GM23248 (cell line): ENCODE results near the gene DYSF. TPM values are rescaled to one million over a fixed set of nuclear protein-coding genes. Genes with fewer than 3 reads are reported as not detected.

Source experiments
- DNase-seq: peaks from one replicate; pipeline ENCODE4 v3.0.0-alpha.2; 2015
- H2AFZ ChIP-seq: fragments of 200-600 bp; sonication (generic); 2 replicates; pipeline ENCODE4 v1.6.1; 2016; ENCODE audit warnings: antibody characterized with exemption
- H3F3A ChIP-seq: fragments of 200-600 bp; sonication (generic); 2 replicates; pipeline ENCODE4 v1.6.1; 2016; ENCODE audit warnings: mild to moderate bottlenecking, antibody characterized with exemption, mixed run types; ENCODE audit not compliant: insufficient read depth
- H3K27ac ChIP-seq: fragments of 200-600 bp; sonication (generic); 2 replicates; pipeline ENCODE4 v1.5.1; 2016; ENCODE audit warnings: mild to moderate bottlenecking
- H3K27me3 ChIP-seq: fragments of 200-600 bp; sonication (generic); replicated peaks from 2 replicates; pipeline ENCODE4 v1.6.1; 2016; ENCODE audit warnings: mild to moderate bottlenecking; ENCODE audit not compliant: insufficient read depth
- H3K36me3 ChIP-seq: fragments of 200-600 bp; sonication (generic); 2 replicates; pipeline ENCODE4 v1.6.1; 2016; ENCODE audit warnings: low read depth, mild to moderate bottlenecking
- H3K4me1 ChIP-seq: fragments of 200-600 bp; sonication (generic); 2 replicates; pipeline ENCODE4 v1.6.1; 2016; ENCODE audit warnings: mild to moderate bottlenecking; ENCODE audit not compliant: insufficient read depth
- H3K4me2 ChIP-seq: fragments of 200-600 bp; sonication (generic); one replicate; pipeline ENCODE4 v1.6.1; 2016; ENCODE audit warnings: mild to moderate bottlenecking; ENCODE audit not compliant: unreplicated experiment
- H3K4me3 ChIP-seq: fragments of 200-600 bp; sonication (generic); 2 replicates; pipeline ENCODE4 v1.5.1; 2016; ENCODE audit warnings: mild to moderate bottlenecking
- H3K79me2 ChIP-seq: fragments of 200-600 bp; sonication (generic); 2 replicates; pipeline ENCODE4 v1.6.1; 2016; ENCODE audit warnings: mild to moderate bottlenecking; ENCODE audit not compliant: insufficient read depth
- H3K9ac ChIP-seq: fragments of 200-600 bp; sonication (generic); 2 replicates; pipeline ENCODE4 v1.6.1; 2016; ENCODE audit warnings: mild to moderate bottlenecking
- H3K9me2 ChIP-seq: fragments of 200-600 bp; sonication (generic); 2 replicates; pipeline ENCODE4 v1.6.1; 2016; ENCODE audit warnings: mixed run types, mild to moderate bottlenecking, moderate library complexity; ENCODE audit not compliant: insufficient read depth
- H3K9me3 ChIP-seq: fragments of 200-600 bp; sonication (generic); one replicate; pipeline ENCODE4 v1.6.1; 2017; ENCODE audit warnings: low read depth
- H4K20me1 ChIP-seq: fragments of 200-600 bp; sonication (generic); 2 replicates; pipeline ENCODE4 v1.6.0; 2016; ENCODE audit not compliant: insufficient read depth
- EZH2 ChIP-seq: fragments of 200-600 bp; sonication (generic); IDR thresholded peaks from 2 replicates; pipeline ENCODE4 v1.6.1; 2018; ENCODE audit warnings: antibody characterized with exemption, mild to moderate bottlenecking; ENCODE audit not compliant: insufficient read depth, poor library complexity, severe bottlenecking
- EZH2phosphoT487 ChIP-seq: fragments of 200-600 bp; sonication (generic); IDR thresholded peaks from 2 replicates; pipeline ENCODE4 v1.6.1; 2018; ENCODE audit warnings: antibody characterized with exemption, moderate library complexity, mild to moderate bottlenecking, low read depth; ENCODE audit not compliant: insufficient read depth
- WGBS, 2 experiments: methylation state at CpG; one replicate each; pipeline ENCODE4 v1.1.6; 2015 to 2017; ENCODE audit warnings: low lambda C conversion rate in 2 of 2, low coverage in 1 of 2; ENCODE audit errors: missing lambda C conversion rate in 2 of 2; 5-methylcytosine and 5-hydroxymethylcytosine counted together
- in situ Hi-C: fragments of 300-500 bp; cut with MboI; formaldehyde crosslinking; loops from 2 replicates; pipeline ENCODE4 v1.15.0; 2020
- polyA plus RNA-seq: library from polyadenylated mRNA; unstranded; fragments of >200 nt; fragmentation: Nextera tagmentation; extraction: Ambion mirVana; gene quantifications from 2 replicates; pipeline ENCODE4 v1.2.1, GENCODE V29; 2016
- total RNA-seq: library from RNA; depleted of rRNA; stranded (reverse); fragments of >200 nt; shearing (Covaris generic); gene quantifications from 2 replicates; pipeline ENCODE4 v1.2.3, GENCODE V29; 2014

DYSF gene
- total and polyA plus RNA-seq, 2 experiments from 2014 or later, result 0.25 to 0.54 TPM

DNA sequence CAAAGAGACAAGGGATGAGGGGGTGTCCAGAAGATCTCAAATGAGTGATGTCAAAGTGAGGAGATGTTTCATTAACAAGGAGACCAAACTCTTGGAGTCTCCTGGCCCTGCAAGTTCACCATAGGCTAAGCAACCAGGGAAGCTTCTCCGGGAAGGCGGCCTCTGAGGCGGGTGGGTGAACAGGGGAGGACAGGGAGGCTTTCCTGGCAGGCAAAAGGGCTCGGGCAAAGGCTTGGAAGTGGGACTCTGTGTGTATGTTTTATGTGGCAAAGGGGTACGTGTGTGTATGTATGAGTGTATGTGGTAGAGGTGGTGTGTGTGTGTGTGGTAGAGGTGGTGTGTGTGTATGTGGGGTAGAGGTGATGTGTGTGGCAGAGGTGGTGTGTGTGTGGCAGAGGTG, 163.9 kb downstream of the DYSF start:
- 91 to 94% methylated on average over 5 of the region's 5 CpGs for WGBS, 2 experiments
- H4K20me1 ChIP-seq, result no peaks in the 10 kb centered on the region
- H3K4me2 ChIP-seq, result no peak overlapping the region
- no peak overlapping the region for H3K27ac ChIP-seq
- H3K9ac ChIP-seq, result no peak overlapping the region
- no peak overlapping the region for H3K4me3 ChIP-seq
- no peaks in the 10 kb centered on the region for H3K36me3 ChIP-seq
- H3K79me2 ChIP-seq, result no peaks in the 10 kb centered on the region
- in situ Hi-C loops, result loop anchor here (10.0 kb wide), 1 partner anchor 168 kb away; no protein-coding TSS in a partner anchor
- peaks cover 4% of the 10 kb centered on the region; the same call in 1 of the 2 replicates for H3K4me1 ChIP-seq
- H2AFZ ChIP-seq, result no peak overlapping the region
- no peaks in the 10 kb centered on the region for H3K9me3 ChIP-seq
- H3K9me2 ChIP-seq, result no peaks in the 10 kb centered on the region
- no peaks in the 10 kb centered on the region for H3F3A ChIP-seq
- DNase-seq, result no peak
- H3K27me3 ChIP-seq, result no peaks in the 10 kb centered on the region
- TF ChIP-seq EZH2, result no peak
- no peak for TF ChIP-seq EZH2phosphoT487

DNA sequence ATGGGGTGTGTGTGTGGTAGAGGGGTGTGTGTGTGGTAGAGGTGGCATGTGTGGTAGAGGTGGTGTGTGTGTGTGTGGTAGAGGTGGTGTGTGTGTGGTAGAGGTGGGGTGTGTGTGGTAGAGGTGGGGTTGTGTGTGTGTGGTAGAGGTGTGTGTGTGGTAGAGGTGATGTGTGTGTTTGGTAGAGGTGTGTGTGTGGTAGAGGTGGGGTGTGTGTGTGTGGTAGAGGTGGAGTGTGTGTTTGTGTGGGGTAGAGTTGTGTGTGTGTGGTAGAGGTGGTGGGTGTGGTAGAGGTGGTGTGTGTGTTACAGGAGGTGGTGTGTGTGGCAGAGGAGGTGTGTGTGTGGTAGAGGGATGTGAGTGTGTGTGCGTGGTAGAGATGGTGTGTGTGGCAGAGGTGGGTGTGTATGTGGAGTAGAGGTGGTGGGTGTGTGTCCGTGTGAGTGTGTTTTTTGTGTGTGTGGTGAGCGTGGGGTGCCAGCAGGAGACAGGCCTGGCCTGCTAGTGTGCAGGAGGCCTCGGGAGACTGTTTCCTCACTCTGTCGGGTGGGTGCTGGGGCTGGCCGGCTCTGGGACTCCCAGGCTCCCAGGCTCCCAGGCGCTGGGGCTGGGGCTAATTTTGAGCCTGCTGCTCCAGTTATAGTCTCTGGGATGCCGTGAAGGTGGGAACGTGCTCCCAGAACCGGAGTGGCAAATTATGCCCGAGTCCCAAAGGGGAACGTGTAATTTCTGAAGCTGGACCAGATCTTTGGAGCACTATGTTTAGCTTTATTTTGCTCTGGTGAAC, 165.2 kb downstream of the DYSF start:
- TF ChIP-seq EZH2phosphoT487 (no peak), EZH2 (no peak)
- H3K4me3 ChIP-seq, result no peak overlapping the region
- 74 to 78% methylated on average over 11 to 12 of the region's 12 CpGs for WGBS, 2 experiments
- no peak overlapping the region for H3K4me2 ChIP-seq
- H3K4me1 ChIP-seq, result peaks cover 4% of the 10 kb centered on the region; the same call in 1 of the 2 replicates
- no peaks in the 10 kb centered on the region for H3K9me2 ChIP-seq
- no peaks in the 10 kb centered on the region for H3F3A ChIP-seq
- H3K27ac ChIP-seq, result no peak overlapping the region
- H2AFZ ChIP-seq, result no peak overlapping the region
- H3K9ac ChIP-seq, result no peak overlapping the region
- H3K79me2 ChIP-seq, result no peaks in the 10 kb centered on the region
- H3K27me3 ChIP-seq, result no peaks in the 10 kb centered on the region
- no peaks in the 10 kb centered on the region for H3K9me3 ChIP-seq
- no peaks in the 10 kb centered on the region for H3K36me3 ChIP-seq
- H4K20me1 ChIP-seq, result no peaks in the 10 kb centered on the region
- in situ Hi-C loops, result loop anchor here (10.0 kb wide), 1 partner anchor 166 kb away; no protein-coding TSS in a partner anchor
- no peak for DNase-seq

- Histone ChIP-seq H3K4me2 (no peak overlapping the region), H3K79me2 (no peaks in the 10 kb centered on the region), H3K4me1 (peaks cover 4% of the 10 kb centered on the region; the same call in 1 of the 2 replicates), H3K9me3 (no peaks in the 10 kb centered on the region), H2AFZ (no peak overlapping the region), H3K27ac (no peak overlapping the region), H4K20me1 (no peaks in the 10 kb centered on the region), H3K9me2 (no peaks in the 10 kb centered on the region), H3K36me3 (no peaks in the 10 kb centered on the region), H3K4me3 (no peak overlapping the region), H3K9ac (no peak overlapping the region), H3F3A (no peaks in the 10 kb centered on the region), H3K27me3 (no peaks in the 10 kb centered on the region)
- TF ChIP-seq EZH2 (no peak), EZH2phosphoT487 (no peak)
- no peak for DNase-seq
- whole genome bisulfite sequencing, 2 experiments, result 84 to 86% methylated on average over 15 of the region's 15 CpGs
- in situ Hi-C loops, result loop anchor here (10.0 kb wide), 1 partner anchor 166 kb away; no protein-coding TSS in a partner anchor
These were observed 165.9 kb downstream of the DYSF start for GRCh38 chr2:71619230-71619741.

GRCh38 chr2:71620116-71620515, 166.8 kb downstream of the DYSF start:
- H3K4me1 ChIP-seq, result no peaks in the 10 kb centered on the region; the same call in 1 of the 2 replicates
- H3K9me2 ChIP-seq, result no peaks in the 10 kb centered on the region
- 78 to 86% methylated on average over 6 of the region's 6 CpGs for WGBS, 2 experiments
- H3K9ac ChIP-seq, result no peak overlapping the region
- no peak for DNase-seq
- TF ChIP-seq EZH2 (no peak), EZH2phosphoT487 (no peak)
- no peak overlapping the region for H2AFZ ChIP-seq
- no peak overlapping the region for H3K27ac ChIP-seq
- H3K9me3 ChIP-seq, result no peaks in the 10 kb centered on the region
- no peak overlapping the region for H3K4me3 ChIP-seq
- no peaks in the 10 kb centered on the region for H3F3A ChIP-seq
- H3K4me2 ChIP-seq, result no peak overlapping the region
- no peaks in the 10 kb centered on the region for H4K20me1 ChIP-seq
- H3K27me3 ChIP-seq, result no peaks in the 10 kb centered on the region
- in situ Hi-C loops, result no loop called here
- H3K36me3 ChIP-seq, result no peaks in the 10 kb centered on the region
- H3K79me2 ChIP-seq, result no peaks in the 10 kb centered on the region
